ENCODE results near the gene RPL38.

DNA sequence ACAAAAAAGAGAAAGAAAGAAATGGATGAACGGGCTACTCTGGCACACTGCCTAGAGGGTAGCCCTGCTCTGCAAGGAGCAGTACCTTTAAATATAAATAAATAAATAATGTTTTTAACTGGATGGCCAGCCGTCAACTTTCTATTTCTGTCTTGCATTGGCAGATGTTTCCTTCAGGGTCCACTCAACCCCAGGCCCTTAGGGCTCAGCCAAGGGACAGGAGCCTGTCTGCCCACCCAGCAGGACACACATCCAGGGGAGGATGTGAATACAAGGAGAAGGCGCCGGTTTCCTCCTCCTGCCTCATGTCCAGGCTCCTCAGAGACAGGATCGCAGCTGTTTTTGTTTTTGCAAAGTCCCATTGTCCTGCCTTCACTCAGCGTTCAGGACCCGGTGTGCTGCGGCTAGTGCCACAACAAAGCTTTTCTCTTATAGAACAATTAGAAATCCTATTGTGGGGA, 32.5 kb downstream of the RPL38 start:
- TF ChIP-seq, protein P1, sequence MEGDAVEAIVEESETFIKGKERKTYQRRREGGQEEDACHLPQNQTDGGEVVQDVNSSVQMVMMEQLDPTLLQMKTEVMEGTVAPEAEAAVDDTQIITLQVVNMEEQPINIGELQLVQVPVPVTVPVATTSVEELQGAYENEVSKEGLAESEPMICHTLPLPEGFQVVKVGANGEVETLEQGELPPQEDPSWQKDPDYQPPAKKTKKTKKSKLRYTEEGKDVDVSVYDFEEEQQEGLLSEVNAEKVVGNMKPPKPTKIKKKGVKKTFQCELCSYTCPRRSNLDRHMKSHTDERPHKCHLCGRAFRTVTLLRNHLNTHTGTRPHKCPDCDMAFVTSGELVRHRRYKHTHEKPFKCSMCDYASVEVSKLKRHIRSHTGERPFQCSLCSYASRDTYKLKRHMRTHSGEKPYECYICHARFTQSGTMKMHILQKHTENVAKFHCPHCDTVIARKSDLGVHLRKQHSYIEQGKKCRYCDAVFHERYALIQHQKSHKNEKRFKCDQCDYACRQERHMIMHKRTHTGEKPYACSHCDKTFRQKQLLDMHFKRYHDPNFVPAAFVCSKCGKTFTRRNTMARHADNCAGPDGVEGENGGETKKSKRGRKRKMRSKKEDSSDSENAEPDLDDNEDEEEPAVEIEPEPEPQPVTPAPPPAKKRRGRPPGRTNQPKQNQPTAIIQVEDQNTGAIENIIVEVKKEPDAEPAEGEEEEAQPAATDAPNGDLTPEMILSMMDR (IDR thresholded peaks at IDR 0.05; ENCODE audit: insufficient read depth, low read length, poor library complexity, severe bottlenecking) = no peak
- no peak for TF ChIP-seq EZH2phosphoT487 (conservative IDR thresholded peaks at IDR 0.05; ENCODE audit: low read length)

Measured in SU-DHL-6 (cell line).